Psoas muscle (tissue), 8 donors: Measurements from ENCODE around the gene MTREX. TPM values are rescaled to one million over a fixed set of nuclear protein-coding genes. Genes with fewer than 3 reads are reported as not detected.

Experiments used
- ATAC-seq, 4 donors: fragments of 200-7000 bp; cut with Tn5 transposase; one replicate each; pipeline ENCODE4 v1.9.1; 2020; ENCODE audit warnings: moderate library complexity in 3 of 4, mild to moderate bottlenecking in 2 of 4
- DNase-seq, 2 donors: peaks; one replicate each; pipeline ENCODE4 v3.0.0-alpha.2; 2020
- H3K27ac ChIP-seq: fragments of 200-600 bp; one replicate; pipeline ENCODE4 v1.8.0; 2022
- H3K27me3 ChIP-seq, 3 donors: fragments of 200-600 bp in 1 of 3; one replicate each; pipeline versions ENCODE4 v1.6.1 to v1.8.0; 2013 to 2022; ENCODE audit warnings: low read length in 2 of 3, mild to moderate bottlenecking in 2 of 3, moderate library complexity in 1 of 3; ENCODE audit not compliant: insufficient read depth in 3 of 3
- H3K36me3 ChIP-seq, 2 donors: fragments of 200-600 bp in 1 of 2; one replicate each; pipeline versions ENCODE4 v1.6.1 to v1.8.0; 2013 to 2022; ENCODE audit warnings: low read depth in 1 of 2, mild to moderate bottlenecking in 1 of 2, moderate library complexity in 1 of 2; ENCODE audit not compliant: insufficient read depth in 1 of 2
- H3K4me1 ChIP-seq: fragments of 200-600 bp; one replicate; pipeline ENCODE4 v1.8.0; 2022
- H3K4me3 ChIP-seq: fragments of 200-600 bp; one replicate; pipeline ENCODE4 v1.8.0; 2022; ENCODE audit warnings: mild to moderate bottlenecking
- H3K9me3 ChIP-seq: fragments of 200-600 bp; one replicate; pipeline ENCODE4 v1.8.0; 2022
- CTCF ChIP-seq: fragments of 200-600 bp; IDR thresholded peaks from one replicate; pipeline ENCODE4 v1.8.0; 2022; ENCODE audit warnings: antibody characterized with exemption
- WGBS, 3 donors: extraction: QIAGEN DNeasy Blood & Tissue Kit; methylation state at CpG; one replicate each; pipeline versions ENCODE4 v1.1.6 to v1.1.7; 2013; 5-methylcytosine and 5-hydroxymethylcytosine counted together
- intact Hi-C, 2 donors: fragments of 100-400 bp; cut with DNase I; formaldehyde crosslinking; loops; one replicate each; pipeline versions ENCODE4 v1.11.0 to v1.14.2; 2022
- polyA plus RNA-seq, 3 donors: library from polyadenylated mRNA; stranded (reverse); fragments of 200-250 nt; gene quantifications; one replicate each; pipeline ENCODE4 v1.2.3, GENCODE V29; 2013
- total RNA-seq, 4 donors: library from RNA; stranded (reverse); fragmentation: NEBNext Ultra II Directional in 2 of 4; extraction: Animal tissue kit (Norgen Biotek cat#: 25700) in 2 of 4; gene quantifications; one replicate each; pipeline versions ENCODE4 v1.2.1 to v1.2.4, GENCODE V29; 2021 to 2023
- donor health status: healthy with polysubstance abuse.
- donor health status: DM: no; HTN: no; CAD: no; lungs with moderate emphysema.
- donor health status: Bipolar disorder and iron deficiency.
- donor health status: healthy.
- donor health status: DM: yes; HTN: yes; CAD: no.
- donor health status: DM: no; HTN: no; CAD: no.
- donor health status: DM: no; HTN: no; CAD: no.
- donor health status: DM: yes; HTN: yes; CAD: no.

The MTREX gene
- total and polyA plus RNA-seq, 7 donors: 26.7 to 79.4 (median 59.5) TPM

GRCh38 chr5:55429221-55429612, 121.4 kb downstream of the MTREX start:
- H3K27ac ChIP-seq: no peak overlapping the region
- H3K4me1 ChIP-seq: peaks cover 41% of the 10 kb centered on the region
- DNase-seq (no peak), ATAC-seq (no peak)
- intact Hi-C loops: loop anchor here in 1 of 2 donors (10.0 kb wide), 1 partner anchor 206 kb away; no protein-coding TSS in a partner anchor
- WGBS, 3 donors: 50 to 52% (median 50%) methylated on average over 2 of the region's 2 CpGs
- no peak for TF ChIP-seq CTCF
- H3K4me3 ChIP-seq: no peak overlapping the region
- H3K36me3 ChIP-seq: peaks cover 4 to 20% of the 10 kb centered on the region in 2 donors
- no peaks in the 10 kb centered on the region for H3K27me3 ChIP-seq
- no peaks in the 10 kb centered on the region for H3K9me3 ChIP-seq

GRCh38 chr5:55429613-55430253, 121.9 kb downstream of the MTREX start:
- Histone ChIP-seq H3K27ac (no peak overlapping the region), H3K36me3 (peaks cover 4 to 15% of the 10 kb centered on the region in 2 donors), H3K4me1 (peaks cover 42% of the 10 kb centered on the region), H3K27me3 (no peaks in the 10 kb centered on the region), H3K4me3 (no peak overlapping the region), H3K9me3 (no peaks in the 10 kb centered on the region)
- ATAC-seq (no peak), DNase-seq (no peak)
- intact Hi-C loops: loop anchor here in 1 of 2 donors (10.0 kb wide), 1 partner anchor 205 kb away; no protein-coding TSS in a partner anchor
- 82 to 90% (median 83%) methylated on average over 9 of the region's 9 CpGs for WGBS, 3 donors
- no peak for TF ChIP-seq CTCF

GRCh38 chr5:55432549-55432948, 124.8 kb downstream of the MTREX start:
- H3K36me3 ChIP-seq: peaks cover 0 to 4% of the 10 kb centered on the region in 2 donors
- no peak for TF ChIP-seq CTCF
- intact Hi-C loops: no loop called here
- no peak overlapping the region for H3K4me3 ChIP-seq
- no peak for DNase-seq
- H3K4me1 ChIP-seq: peaks cover 40% of the 10 kb centered on the region
- no peak overlapping the region for H3K27ac ChIP-seq
- 93 to 95% (median 93%) methylated on average over 4 of the region's 4 CpGs for WGBS, 3 donors
- ATAC-seq: no peak
- no peaks in the 10 kb centered on the region for H3K27me3 ChIP-seq
- no peaks in the 10 kb centered on the region for H3K9me3 ChIP-seq

GRCh38 chr5:55437452-55437851, 129.7 kb downstream of the MTREX start:
- H3K9me3 ChIP-seq: no peaks in the 10 kb centered on the region
- TF ChIP-seq CTCF: no peak
- DNase-seq (no peak), ATAC-seq (no peak)
- peaks cover 0 to 9% of the 10 kb centered on the region in 2 donors for H3K36me3 ChIP-seq
- intact Hi-C loops: no loop called here
- peaks cover 52% of the 10 kb centered on the region for H3K4me1 ChIP-seq
- WGBS, 3 donors: 41 to 66% (median 46%) methylated on average over 1 of the region's 1 CpG
- no peaks in the 10 kb centered on the region for H3K27me3 ChIP-seq
- H3K27ac ChIP-seq: peak overlapping the region; percentile 90
- peak overlapping the region; percentile 12 for H3K4me3 ChIP-seq

- TF ChIP-seq CTCF: no peak
- DNase-seq (no peak), ATAC-seq (peak in 3 of 4 donors; percentile 6 to 19 (median 10))
- H3K27ac ChIP-seq: peak overlapping the region; percentile 90
- intact Hi-C loops: no loop called here
- no peaks in the 10 kb centered on the region for H3K27me3 ChIP-seq
- H3K36me3 ChIP-seq: peaks cover 0 to 9% of the 10 kb centered on the region in 2 donors
- H3K4me3 ChIP-seq: peak overlapping the region; percentile 12
- H3K9me3 ChIP-seq: no peaks in the 10 kb centered on the region
- peaks cover 52% of the 10 kb centered on the region for H3K4me1 ChIP-seq
- WGBS, 3 donors: 48 to 69% (median 50%) methylated on average over 2 of the region's 2 CpGs
These were observed 130.0 kb downstream of the MTREX start for GRCh38 chr5:55437859-55438206.
